A549 treated with dexamethasone at 1 μM for 4 hours (cell line): ENCODE results near the gene SIGMAR1. TPM values are rescaled to one million over a fixed set of nuclear protein-coding genes. Genes with fewer than 3 reads are reported as not detected.

Experiments used
- total RNA-seq: library from RNA; stranded (reverse); fragments of 200-300 nt; extraction: Qiagen RNA extraction; gene quantifications from 5 replicates; pipeline ENCODE4 v1.2.3, GENCODE V29; 2022

Gene SIGMAR1
- 158 to 203 TPM (median 197 TPM) in 5 replicates for total RNA-seq

GRCh38 chr9:34637356-34638137 lies at the start of gene SIGMAR1:
Gene SIGMAR1, minus strand, starts transcription at chr9:34637787. Its CDS starts 90 bp downstream, at chr9:34637697.

GRCh38 chr9:34662526-34663302 lies 25.1 kb upstream of the SIGMAR1 start, which contains the start of gene CCL27:
Gene CCL27, minus strand, starts transcription at chr9:34662657. Its CDS starts 24 bp downstream, at chr9:34662633.

DNA sequence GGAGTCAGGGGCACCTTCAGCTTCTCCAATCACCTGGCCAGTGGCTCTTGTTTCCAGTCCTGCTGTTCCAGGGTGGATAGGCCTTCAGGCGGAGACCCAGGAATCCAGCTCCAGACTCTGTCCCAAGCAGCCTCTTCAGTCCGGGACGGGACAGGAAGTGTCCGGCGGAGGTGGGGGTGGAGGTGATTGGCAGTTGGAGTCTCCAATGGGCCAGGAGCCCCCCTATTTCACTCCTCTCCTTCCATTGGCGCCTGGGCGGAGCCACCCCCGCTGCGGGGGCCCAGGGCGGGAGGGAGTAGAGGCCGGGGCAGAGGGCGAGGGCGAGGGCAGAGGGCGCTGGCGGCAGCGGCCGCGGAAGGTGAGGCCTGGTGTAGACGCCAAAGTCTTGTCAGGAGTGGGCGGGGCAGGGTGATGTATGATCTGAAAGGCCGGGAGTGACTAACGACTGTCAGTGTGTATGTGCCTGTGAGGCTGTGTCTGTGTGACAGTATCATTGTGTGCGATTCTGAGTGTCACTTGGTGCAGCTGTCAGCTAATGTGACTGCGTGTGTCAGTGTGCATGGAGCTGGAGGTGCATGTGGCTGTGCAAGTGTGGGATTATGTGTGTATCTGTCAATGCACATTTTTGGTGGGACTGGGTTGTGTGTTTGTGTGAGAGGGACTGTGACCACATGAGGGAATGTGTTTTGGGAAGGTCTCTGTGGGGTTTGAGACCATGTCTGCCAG lies 14.5 kb upstream of the SIGMAR1 start, which contains the start of gene IL11RA:
IL11RA (plus strand) TSS at position 310 of the 726 bp plus-strand sequence. CDS start 3,033 bp downstream, outside the sequence.

DNA sequence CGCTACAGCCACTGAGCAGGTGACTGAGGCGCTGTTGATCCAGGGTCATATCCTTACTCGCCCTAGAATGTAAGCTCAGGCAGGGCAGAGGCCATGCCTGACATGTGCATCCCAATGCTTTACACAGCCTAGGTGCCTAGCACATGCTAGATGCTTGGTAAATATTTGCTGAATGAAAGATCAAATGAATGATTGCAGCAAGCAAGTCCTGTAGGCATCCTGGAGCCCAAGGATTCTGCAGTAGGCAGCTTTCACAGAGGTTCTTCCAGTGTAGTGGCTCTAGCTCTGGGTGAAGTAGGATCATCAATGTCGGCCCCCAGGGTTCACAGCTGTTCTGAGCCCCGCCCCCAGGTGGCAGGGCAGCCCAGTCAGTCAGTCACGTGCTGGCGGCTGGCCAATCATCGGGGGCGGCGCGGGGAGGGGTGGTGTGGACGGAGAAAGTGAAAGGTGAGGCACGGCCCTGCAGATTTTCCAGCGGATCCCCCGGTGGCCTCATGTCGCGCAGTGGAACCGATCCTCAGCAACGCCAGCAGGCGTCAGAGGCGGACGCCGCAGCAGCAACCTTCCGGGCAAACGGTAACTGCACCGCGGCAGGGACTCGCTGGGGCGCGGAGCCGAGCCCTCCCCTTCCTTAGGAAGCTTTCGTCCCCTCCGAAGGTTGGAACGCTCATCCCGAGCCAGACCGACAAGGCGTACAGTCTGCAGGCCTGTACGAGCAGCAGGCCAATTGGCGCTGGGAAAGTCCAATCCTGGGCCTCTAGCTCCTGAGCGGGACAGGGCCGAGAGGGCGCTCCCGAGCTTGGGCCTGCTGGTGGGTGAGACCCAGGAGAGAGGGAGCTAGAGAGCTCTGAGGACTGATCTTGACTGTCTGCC lies 8.9 kb upstream of the SIGMAR1 start, which contains the start of gene GALT:
GALT (plus strand) TSS at position 465 of the 873 bp plus-strand sequence; CDS start at position 495, 30 bp downstream.

DNA sequence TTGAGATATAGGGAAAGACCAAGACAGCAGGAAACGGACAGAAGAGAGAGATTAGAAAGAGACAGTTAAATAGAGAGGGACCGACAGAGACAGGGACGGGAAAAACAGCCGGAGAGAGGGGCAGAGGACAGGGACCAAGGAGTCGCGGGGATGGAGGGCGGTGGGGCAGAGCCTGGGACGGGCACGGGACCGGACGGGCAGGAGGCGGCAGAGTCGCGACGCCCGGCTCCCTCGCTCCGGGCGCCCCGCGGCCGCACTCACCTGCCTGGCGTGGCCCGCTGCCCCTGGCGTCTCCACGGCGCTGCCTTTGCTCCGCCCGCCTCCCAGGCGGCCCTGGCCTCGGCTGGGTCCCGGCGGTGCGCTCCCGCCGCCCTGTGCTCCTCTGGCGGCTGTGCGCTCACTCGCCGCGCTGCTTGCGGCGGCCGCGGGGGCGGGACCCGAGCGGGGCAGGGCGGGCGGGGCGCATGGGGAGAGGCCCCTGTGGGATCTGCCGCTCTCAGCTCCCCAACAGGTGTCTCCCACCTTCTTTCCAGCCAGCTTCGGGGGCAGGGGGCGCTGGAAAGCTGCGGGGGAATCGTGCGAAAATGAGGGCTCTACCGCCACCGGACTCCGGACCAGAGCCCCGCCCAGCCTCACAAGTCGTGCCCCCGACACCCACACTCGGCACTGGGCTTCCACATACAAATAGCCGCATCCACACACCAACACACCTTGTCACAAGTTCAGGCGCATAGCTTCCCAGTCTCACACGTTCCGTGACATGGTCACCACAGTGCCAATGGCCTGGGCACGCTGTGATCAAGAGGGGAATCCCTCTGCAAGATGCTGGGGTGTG lies 8.7 kb downstream of the SIGMAR1 start, which contains the start of gene ARID3C:
ARID3C (minus strand) TSS at position 411 of the 835 bp plus-strand sequence. CDS start 1,052 bp downstream, outside the sequence.

GRCh38 chr9:34620061-34620994 lies 17.3 kb downstream of the SIGMAR1 start, which contains the start of gene DCTN3:
Gene DCTN3, minus strand, starts transcription at chr9:34620495. Its CDS starts 31 bp downstream, at chr9:34620464.

GRCh38 chr9:34611811-34612787 lies 25.5 kb downstream of the SIGMAR1 start, which contains the start of gene RPP25L:
Gene RPP25L, minus strand, starts transcription at chr9:34612097. Its CDS starts 801 bp downstream, at chr9:34611296.

GRCh38 chr9:34589636-34590380 lies 47.8 kb downstream of the SIGMAR1 start, which contains the start of gene CNTFR:
Gene CNTFR, minus strand, starts transcription at chr9:34589724. Its CDS starts 20,743 bp downstream, at chr9:34568981.

Other genes starting within 250 kb of the SIGMAR1 start
- gene FAM219A, start 179.2 kb downstream of the SIGMAR1 start, total RNA-seq: 13.7 to 18.5 TPM (median 16.5 TPM) in 5 replicates
- 0.19 to 0.64 TPM (median 0.32 TPM) in 5 replicates for gene DNAI1, start 179.0 kb downstream of the SIGMAR1 start, total RNA-seq
- 1.3 to 2.4 TPM (median 1.8 TPM) in 5 replicates for gene ENHO, start 114.8 kb downstream of the SIGMAR1 start, total RNA-seq
- 0.07 to 0.16 TPM (median 0.14 TPM) in 5 replicates for gene CNTFR, start 48.1 kb downstream of the SIGMAR1 start, total RNA-seq
- gene RPP25L, start 25.7 kb downstream of the SIGMAR1 start, total RNA-seq: 37.8 to 40.9 TPM (median 38.8 TPM) in 5 replicates
- gene DCTN3, start 17.3 kb downstream of the SIGMAR1 start, total RNA-seq: 90.4 to 103 TPM (median 97.7 TPM) in 5 replicates
- gene ARID3C, start 8.7 kb downstream of the SIGMAR1 start, total RNA-seq: 0.17 to 0.25 TPM (median 0.20 TPM) in 5 replicates
- gene GALT, start 8.9 kb upstream of the SIGMAR1 start, total RNA-seq: 13.6 to 17.3 TPM (median 16.5 TPM) in 5 replicates
- 3.7 to 6.9 TPM (median 5.3 TPM) in 5 replicates for gene IL11RA, start 14.4 kb upstream of the SIGMAR1 start, total RNA-seq
- gene CCL27, start 24.9 kb upstream of the SIGMAR1 start, total RNA-seq: 0.13 TPM in 2 of 5 replicates, not detected in the others
- not detected in 5 replicates for gene CCL19, start 53.5 kb upstream of the SIGMAR1 start, total RNA-seq
- gene CCL21, start 72.3 kb upstream of the SIGMAR1 start, total RNA-seq: not detected in 5 replicates